ENCODE results near the gene NPLOC4.
A peak's percentile ranks its signal among the peaks of the same experiment; 100 is the strongest.

The NPLOC4 gene

GRCh38 chr17:81517339-81518112, 119.4 kb downstream of the NPLOC4 start:
- DNase-seq (ENCODE audit: low read depth), result no peak

- DNase-seq (ENCODE audit: low read depth), result no peak
Measured at GRCh38 chr17:81517009-81517338, 119.9 kb downstream of the NPLOC4 start.

- DNase-seq (ENCODE audit: low read depth), result no peak
Measured at GRCh38 chr17:81516439-81516838, 120.5 kb downstream of the NPLOC4 start.

GRCh38 chr17:81515530-81516041, 121.3 kb downstream of the NPLOC4 start:
- no peak for DNase-seq (ENCODE audit: low read depth)

GRCh38 chr17:81514739-81515529, 122.0 kb downstream of the NPLOC4 start:
- peak; percentile 43 for DNase-seq (ENCODE audit: low read depth)

- DNase-seq (ENCODE audit: low read depth), result no peak
Measured at GRCh38 chr17:81514489-81514738, 122.5 kb downstream of the NPLOC4 start.

- no peak for DNase-seq (ENCODE audit: low read depth)
Measured at GRCh38 chr17:81513753-81514488, 123.0 kb downstream of the NPLOC4 start.

- DNase-seq (ENCODE audit: low read depth), result no peak
Measured at GRCh38 chr17:81513372-81513752, 123.5 kb downstream of the NPLOC4 start.

- peak; percentile 88 for DNase-seq (ENCODE audit: low read depth)
Measured at GRCh38 chr17:81512562-81513371, 124.1 kb downstream of the NPLOC4 start, which contains the start of gene ACTG1. ACTG1 (minus strand) TSS chr17:81512799; CDS start chr17:81512354, 445 bp downstream.

GRCh38 chr17:81511804-81512561, 124.9 kb downstream of the NPLOC4 start:
- no peak for DNase-seq (ENCODE audit: low read depth)

- DNase-seq (ENCODE audit: low read depth), result no peak
Measured at GRCh38 chr17:81511554-81511803, 125.4 kb downstream of the NPLOC4 start.

GRCh38 chr17:81510785-81511553, 125.9 kb downstream of the NPLOC4 start:
- DNase-seq (ENCODE audit: low read depth), result no peak

GRCh38 chr17:81509972-81510784, 126.7 kb downstream of the NPLOC4 start:
- DNase-seq (ENCODE audit: low read depth), result no peak

- DNase-seq (ENCODE audit: low read depth), result no peak
Measured at GRCh38 chr17:81509207-81509971, 127.5 kb downstream of the NPLOC4 start.

GRCh38 chr17:81508639-81509206, 128.2 kb downstream of the NPLOC4 start:
- no peak for DNase-seq (ENCODE audit: low read depth)

All from T follicular helper cell (primary cell).